Smooth muscle cell (in vitro differentiated cells): ENCODE data around the gene FANK1. TPM values are rescaled to one million over a fixed set of nuclear protein-coding genes. Genes with fewer than 3 reads are reported as not detected.

ENCODE experiments used
- DNase-seq: peaks from one replicate; lab custom pipeline; 2025; ENCODE audit not compliant: unreplicated experiment; lab: John Stamatoyannopoulos, UW
- H2AFZ ChIP-seq: fragments of 200-600 bp; sonication (generic); 2 replicates; pipeline ENCODE4 v1.6.0; 2016; ENCODE audit warnings: antibody characterized with exemption, low read depth, mild to moderate bottlenecking
- H3F3A ChIP-seq: fragments of 200-600 bp; sonication (generic); 2 replicates; pipeline ENCODE4 v1.6.0; 2017; ENCODE audit warnings: antibody characterized with exemption, low read depth
- H3K27ac ChIP-seq: fragments of 200-600 bp; sonication (generic); 2 replicates; pipeline ENCODE4 v1.5.1; 2016; ENCODE audit warnings: low read depth, mild to moderate bottlenecking
- H3K27me3 ChIP-seq: fragments of 200-600 bp; sonication (generic); 2 replicates; pipeline ENCODE4 v1.6.1; 2016; ENCODE audit warnings: low read depth, mild to moderate bottlenecking
- H3K36me3 ChIP-seq: fragments of 200-600 bp; sonication (generic); 2 replicates; pipeline ENCODE4 v1.5.1; 2016; ENCODE audit warnings: low read depth
- H3K4me1 ChIP-seq: fragments of 200-600 bp; sonication (generic); 2 replicates; pipeline ENCODE4 v1.5.1; 2016; ENCODE audit warnings: low read depth
- H3K4me2 ChIP-seq: fragments of 200-600 bp; sonication (generic); 2 replicates; pipeline ENCODE4 v1.6.0; 2016; ENCODE audit warnings: mild to moderate bottlenecking
- H3K4me3 ChIP-seq: fragments of 200-600 bp; sonication (generic); 2 replicates; pipeline ENCODE4 v1.5.1; 2016; ENCODE audit warnings: mild to moderate bottlenecking
- H3K79me2 ChIP-seq: fragments of 200-600 bp; sonication (generic); 2 replicates; pipeline ENCODE4 v1.6.0; 2016; ENCODE audit warnings: low read depth, mild to moderate bottlenecking
- H3K9ac ChIP-seq: fragments of 200-600 bp; sonication (generic); 2 replicates; pipeline ENCODE4 v1.6.0; 2016; ENCODE audit warnings: low read depth
- H3K9me3 ChIP-seq: fragments of 200-600 bp; sonication (generic); replicated peaks from 2 replicates; pipeline ENCODE4 v1.5.1; 2016; ENCODE audit warnings: low read depth
- H4K20me1 ChIP-seq: fragments of 200-600 bp; sonication (generic); 2 replicates; pipeline ENCODE4 v1.6.0; 2016; ENCODE audit warnings: low read depth
- WGBS: methylation state at CpG from one replicate; pipeline ENCODE4 v1.1.7; 2016; ENCODE audit warnings: low lambda C conversion rate; 5-methylcytosine and 5-hydroxymethylcytosine counted together
- polyA plus RNA-seq: library from polyadenylated mRNA; unstranded; fragments of >200 nt; fragmentation: Nextera tagmentation; extraction: Ambion mirVana; gene quantifications from 2 replicates; pipeline ENCODE4 v1.2.1, GENCODE V29; 2016
- total RNA-seq: library from RNA; depleted of rRNA; stranded (reverse); fragments of >200 nt; gene quantifications from 2 replicates; pipeline ENCODE4 v1.2.3, GENCODE V29; 2014
- TF ChIP-seq, protein P1 (sequence below): fragments of 200-600 bp; sonication (generic); IDR thresholded peaks from 2 replicates; pipeline ENCODE4 v1.5.1; 2017; ENCODE audit warnings: borderline replicate concordance, mild to moderate bottlenecking, antibody characterized with exemption; ENCODE audit not compliant: insufficient read depth, poor library complexity, severe bottlenecking

FANK1 gene
- total and polyA plus RNA-seq, 2 experiments from 2014 or later = 5.8 to 6.6 TPM

- 85% methylated on average over 6 of the region's 6 CpGs for WGBS
- DNase-seq = no peak
- TF ChIP-seq, protein P1, sequence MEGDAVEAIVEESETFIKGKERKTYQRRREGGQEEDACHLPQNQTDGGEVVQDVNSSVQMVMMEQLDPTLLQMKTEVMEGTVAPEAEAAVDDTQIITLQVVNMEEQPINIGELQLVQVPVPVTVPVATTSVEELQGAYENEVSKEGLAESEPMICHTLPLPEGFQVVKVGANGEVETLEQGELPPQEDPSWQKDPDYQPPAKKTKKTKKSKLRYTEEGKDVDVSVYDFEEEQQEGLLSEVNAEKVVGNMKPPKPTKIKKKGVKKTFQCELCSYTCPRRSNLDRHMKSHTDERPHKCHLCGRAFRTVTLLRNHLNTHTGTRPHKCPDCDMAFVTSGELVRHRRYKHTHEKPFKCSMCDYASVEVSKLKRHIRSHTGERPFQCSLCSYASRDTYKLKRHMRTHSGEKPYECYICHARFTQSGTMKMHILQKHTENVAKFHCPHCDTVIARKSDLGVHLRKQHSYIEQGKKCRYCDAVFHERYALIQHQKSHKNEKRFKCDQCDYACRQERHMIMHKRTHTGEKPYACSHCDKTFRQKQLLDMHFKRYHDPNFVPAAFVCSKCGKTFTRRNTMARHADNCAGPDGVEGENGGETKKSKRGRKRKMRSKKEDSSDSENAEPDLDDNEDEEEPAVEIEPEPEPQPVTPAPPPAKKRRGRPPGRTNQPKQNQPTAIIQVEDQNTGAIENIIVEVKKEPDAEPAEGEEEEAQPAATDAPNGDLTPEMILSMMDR = no peak
Measured at GRCh38 chr10:125976960-125977605, 80.7 kb downstream of the FANK1 start.

DNA sequence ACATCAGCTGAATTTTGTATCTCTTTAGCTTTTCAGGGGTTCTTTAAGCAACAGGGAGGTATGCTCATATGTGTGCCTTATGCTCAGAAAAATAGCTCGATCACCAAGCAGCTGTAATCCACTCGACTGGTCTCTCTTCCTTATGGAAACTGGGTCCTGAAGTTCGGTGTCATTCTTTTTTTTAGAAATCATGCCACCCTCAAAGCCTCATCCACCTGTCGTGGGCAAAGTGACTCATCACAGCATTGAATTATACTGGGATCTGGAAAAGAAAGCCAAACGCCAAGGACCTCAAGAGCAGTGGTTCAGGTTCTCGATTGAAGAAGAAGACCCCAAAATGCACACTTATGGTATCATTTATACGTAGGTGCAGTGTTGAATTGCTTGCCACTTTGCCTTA lies 83.6 kb downstream of the FANK1 start:
- TF ChIP-seq, protein P1 = no peak
- 88% methylated on average over 7 of the region's 7 CpGs for WGBS

More at GRCh38 chr10:125976960-125977605, 80.7 kb downstream of the FANK1 start:
- Histone ChIP-seq H3K9ac (no peak overlapping the region), H3K4me1 (no peaks in the 10 kb centered on the region), H4K20me1 (no peaks in the 10 kb centered on the region), H3K4me2 (no peak overlapping the region), H3K27ac (no peak overlapping the region), H2AFZ (no peak overlapping the region), H3K79me2 (no peaks in the 10 kb centered on the region), H3K4me3 (no peak overlapping the region), H3K9me3 (no peaks in the 10 kb centered on the region), H3F3A (peaks cover 4% of the 10 kb centered on the region), H3K36me3 (no peaks in the 10 kb centered on the region), H3K27me3 (no peaks in the 10 kb centered on the region)

GRCh38 chr10:125980521-125981035 lies 84.2 kb downstream of the FANK1 start:
- Histone ChIP-seq H3K36me3 (no peaks in the 10 kb centered on the region), H3K4me3 (no peak overlapping the region), H3K27ac (no peak overlapping the region), H3K9me3 (no peaks in the 10 kb centered on the region), H4K20me1 (peaks cover 3% of the 10 kb centered on the region), H2AFZ (no peak overlapping the region), H3K9ac (no peak overlapping the region), H3K4me2 (no peak overlapping the region), H3F3A (peaks cover 4% of the 10 kb centered on the region), H3K4me1 (peaks cover 24% of the 10 kb centered on the region), H3K79me2 (no peaks in the 10 kb centered on the region), H3K27me3 (no peaks in the 10 kb centered on the region)
- DNase-seq = no peak
- 67% methylated on average over 6 of the region's 6 CpGs for WGBS
- TF ChIP-seq, protein P1 = no peak

More for the DNA sequence above, 83.6 kb downstream of the FANK1 start:
- no peaks in the 10 kb centered on the region for H3K9me3 ChIP-seq
- no peaks in the 10 kb centered on the region for H3K36me3 ChIP-seq
- H3K9ac ChIP-seq = no peak overlapping the region
- H4K20me1 ChIP-seq = peaks cover 3% of the 10 kb centered on the region
- no peak overlapping the region for H3K4me2 ChIP-seq
- H3K27ac ChIP-seq = no peak overlapping the region
- H3K79me2 ChIP-seq = no peaks in the 10 kb centered on the region
- H2AFZ ChIP-seq = no peak overlapping the region
- no peaks in the 10 kb centered on the region for H3K27me3 ChIP-seq
- H3K4me1 ChIP-seq = peaks cover 24% of the 10 kb centered on the region
- DNase-seq = no peak
- peaks cover 4% of the 10 kb centered on the region for H3F3A ChIP-seq
- H3K4me3 ChIP-seq = no peak overlapping the region
